Mucosa of descending colon (tissue), 3 donors: Measurements from ENCODE around the gene TSPAN11. TPM values are rescaled to one million over a fixed set of nuclear protein-coding genes. Genes with fewer than 3 reads are reported as not detected.

Source experiments
- ATAC-seq: fragments of 200-7000 bp; cut with Tn5 transposase; one replicate; pipeline ENCODE4 v1.9.1; 2020; ENCODE audit warnings: mild to moderate bottlenecking, moderate library complexity
- DNase-seq, 3 donors: peaks; one replicate each; pipeline ENCODE4 v3.0.0-alpha.2; 2020
- H3K36me3 ChIP-seq: fragments of 200-600 bp; one replicate; pipeline ENCODE4 v1.8.0; 2021; ENCODE audit warnings: low read depth, mild to moderate bottlenecking
- H3K4me1 ChIP-seq: fragments of 200-600 bp; one replicate; pipeline ENCODE4 v1.8.0; 2021; ENCODE audit warnings: low read depth, mild to moderate bottlenecking
- H3K4me3 ChIP-seq: fragments of 200-600 bp; one replicate; pipeline ENCODE4 v1.8.0; 2021; ENCODE audit warnings: mild to moderate bottlenecking
- H3K9me3 ChIP-seq: fragments of 200-600 bp; one replicate; pipeline ENCODE4 v1.8.0; 2021; ENCODE audit warnings: mild to moderate bottlenecking
- intact Hi-C, 2 donors: fragments of 100-400 bp; cut with DNase I in 1 of 2; cut with micrococcal nuclease in 1 of 2; formaldehyde crosslinking; loops; one replicate each; pipeline versions ENCODE4 v1.11.0 to v1.11.1; 2022; cut with DNase I, micrococcal nuclease
- total RNA-seq, 3 donors: library from RNA; stranded (reverse); fragmentation: NEBNext Ultra II Directional in 2 of 3; extraction: Animal tissue kit (Norgen Biotek cat#: 25700) in 2 of 3; gene quantifications; one replicate each; pipeline versions ENCODE4 v1.2.1 to v1.2.4, GENCODE V29; 2021 to 2023
- TF ChIP-seq, protein P1 (sequence below): fragments of 200-600 bp; IDR thresholded peaks from one replicate; pipeline ENCODE4 v1.8.0; 2022; ENCODE audit warnings: antibody characterized with exemption, mild to moderate bottlenecking
- donor health status: DM: no; HTN: no; CAD: no; lungs with moderate emphysema.
- donor health status: DM: no; HTN: no; CAD: no.
- donor health status: DM: no; HTN: yes; CAD: no.

The TSPAN11 gene
- total RNA-seq, 3 donors from 2014 or later = 3.2 to 19.9 (median 4.2) TPM

DNA sequence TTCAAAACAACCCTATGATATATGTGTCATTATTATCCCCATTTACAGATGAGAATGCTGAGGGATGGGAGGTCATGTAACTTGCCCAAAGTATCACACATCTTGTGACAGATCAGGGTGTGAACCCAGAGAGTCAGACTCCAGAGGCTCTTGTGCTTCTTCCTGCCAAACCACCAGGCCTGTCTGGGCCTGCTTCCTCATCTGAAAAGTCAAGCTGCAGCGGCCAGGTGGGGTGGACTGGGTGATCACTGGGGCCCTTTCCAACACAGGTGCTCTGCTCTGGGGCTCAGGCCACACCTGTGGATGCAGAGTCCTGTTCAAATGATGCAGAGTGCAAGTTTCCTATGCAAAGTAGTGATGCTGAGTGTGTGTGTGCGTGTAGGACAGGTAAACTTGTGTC lies 26.7 kb downstream of the TSPAN11 start:
- H3K36me3 ChIP-seq = no peaks in the 10 kb centered on the region
- TF ChIP-seq, protein P1, sequence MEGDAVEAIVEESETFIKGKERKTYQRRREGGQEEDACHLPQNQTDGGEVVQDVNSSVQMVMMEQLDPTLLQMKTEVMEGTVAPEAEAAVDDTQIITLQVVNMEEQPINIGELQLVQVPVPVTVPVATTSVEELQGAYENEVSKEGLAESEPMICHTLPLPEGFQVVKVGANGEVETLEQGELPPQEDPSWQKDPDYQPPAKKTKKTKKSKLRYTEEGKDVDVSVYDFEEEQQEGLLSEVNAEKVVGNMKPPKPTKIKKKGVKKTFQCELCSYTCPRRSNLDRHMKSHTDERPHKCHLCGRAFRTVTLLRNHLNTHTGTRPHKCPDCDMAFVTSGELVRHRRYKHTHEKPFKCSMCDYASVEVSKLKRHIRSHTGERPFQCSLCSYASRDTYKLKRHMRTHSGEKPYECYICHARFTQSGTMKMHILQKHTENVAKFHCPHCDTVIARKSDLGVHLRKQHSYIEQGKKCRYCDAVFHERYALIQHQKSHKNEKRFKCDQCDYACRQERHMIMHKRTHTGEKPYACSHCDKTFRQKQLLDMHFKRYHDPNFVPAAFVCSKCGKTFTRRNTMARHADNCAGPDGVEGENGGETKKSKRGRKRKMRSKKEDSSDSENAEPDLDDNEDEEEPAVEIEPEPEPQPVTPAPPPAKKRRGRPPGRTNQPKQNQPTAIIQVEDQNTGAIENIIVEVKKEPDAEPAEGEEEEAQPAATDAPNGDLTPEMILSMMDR = no peak
- ATAC-seq (no peak), DNase-seq (no peak)
- H3K4me1 ChIP-seq = no peaks in the 10 kb centered on the region
- H3K9me3 ChIP-seq = no peaks in the 10 kb centered on the region
- no peak overlapping the region for H3K4me3 ChIP-seq
- intact Hi-C loops = no loop called here

DNA sequence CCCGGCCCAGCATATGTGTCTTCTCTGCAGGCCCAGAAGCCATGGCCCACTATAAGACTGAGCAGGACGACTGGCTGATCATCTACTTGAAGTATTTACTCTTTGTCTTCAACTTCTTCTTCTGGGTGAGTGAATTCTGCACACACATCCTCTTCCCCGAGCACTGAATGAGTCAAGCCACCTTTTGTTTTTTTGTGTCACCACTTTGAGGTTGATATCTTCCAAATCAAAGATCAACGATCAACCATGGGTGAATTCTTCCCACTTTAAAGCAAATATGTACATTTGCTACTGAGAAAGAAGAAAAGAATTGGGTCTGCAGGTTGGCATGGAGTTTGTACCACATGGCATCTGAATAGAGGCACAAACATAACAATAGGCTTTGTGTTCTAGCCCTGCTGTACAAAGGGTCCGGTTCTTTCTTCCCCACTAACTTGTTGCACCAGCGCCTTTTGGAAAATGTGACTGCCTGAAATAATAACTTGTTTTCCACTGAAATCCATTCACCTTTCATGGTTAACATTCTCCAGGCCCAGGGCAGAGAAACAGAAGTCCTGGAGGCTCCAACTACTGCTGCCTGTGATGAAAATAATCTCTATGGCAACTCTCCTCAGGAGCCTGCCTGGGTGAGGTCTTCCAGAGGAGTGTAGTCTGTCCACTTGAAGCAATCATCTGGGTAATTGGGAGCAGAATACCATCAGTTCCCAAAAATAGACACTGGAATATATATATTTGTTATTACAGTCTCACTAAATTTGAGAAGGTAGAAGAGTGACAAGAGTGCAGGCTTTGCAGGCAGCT lies 27.6 kb downstream of the TSPAN11 start:
- Histone ChIP-seq H3K36me3 (no peaks in the 10 kb centered on the region), H3K4me3 (no peak overlapping the region), H3K9me3 (no peaks in the 10 kb centered on the region), H3K4me1 (no peaks in the 10 kb centered on the region)
- intact Hi-C loops = no loop called here
- TF ChIP-seq, protein P1 = no peak
- DNase-seq (no peak), ATAC-seq (no peak)

DNA sequence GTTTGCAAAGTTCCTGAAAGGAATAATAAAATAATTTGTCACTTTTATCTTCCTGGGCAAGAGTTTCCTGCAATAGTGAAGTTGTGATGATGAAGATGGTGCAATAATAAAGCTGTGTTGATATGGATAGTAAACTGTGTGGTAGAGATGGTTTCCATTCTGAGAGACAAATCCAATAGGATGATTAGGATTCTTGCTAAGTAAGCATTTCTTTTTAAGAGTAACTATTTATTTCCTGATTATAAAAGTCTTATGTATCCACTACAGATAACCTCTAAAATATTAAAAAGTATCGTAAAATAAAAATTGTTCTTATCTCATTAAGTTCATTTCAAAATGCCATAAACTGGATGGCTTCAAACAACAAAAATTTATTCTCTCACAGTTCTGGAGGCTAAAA lies 28.7 kb downstream of the TSPAN11 start:
- DNase-seq = no peak
- Histone ChIP-seq H3K9me3 (no peaks in the 10 kb centered on the region), H3K4me3 (no peak overlapping the region), H3K36me3 (no peaks in the 10 kb centered on the region), H3K4me1 (no peaks in the 10 kb centered on the region)
- TF ChIP-seq, protein P1 = no peak
- no peak for ATAC-seq
- intact Hi-C loops = no loop called here

DNA sequence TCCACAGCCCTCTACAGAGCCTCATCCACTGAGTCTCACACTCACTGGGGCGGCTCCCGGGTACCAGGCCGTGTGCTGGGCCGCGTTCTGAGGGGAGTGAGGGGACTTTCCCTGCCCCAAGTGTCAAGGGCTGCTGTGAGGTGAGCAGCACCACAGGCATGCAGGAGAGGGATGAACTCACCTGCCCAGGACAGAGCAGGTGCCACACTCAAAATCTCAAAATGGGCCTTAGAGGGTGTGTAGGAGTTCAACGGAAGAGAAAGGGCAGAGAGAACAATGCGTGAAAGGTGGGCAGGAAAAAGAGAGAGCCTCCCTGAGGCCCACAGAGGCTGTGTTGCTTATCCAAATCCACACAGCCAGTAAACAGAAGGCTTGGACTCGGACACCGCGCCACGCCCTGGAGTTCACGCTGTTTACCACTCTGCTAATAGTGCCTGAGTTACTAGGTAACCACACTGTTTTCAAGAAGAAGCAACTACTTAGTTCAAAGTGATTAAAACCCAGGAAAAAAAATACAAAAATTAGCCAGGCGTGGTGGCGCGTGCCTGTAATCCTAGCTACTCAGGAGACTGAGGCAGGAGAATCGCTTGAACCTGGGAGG lies 32.7 kb downstream of the TSPAN11 start:
- intact Hi-C loops = no loop called here
- H3K4me1 ChIP-seq = no peaks in the 10 kb centered on the region
- H3K36me3 ChIP-seq = no peaks in the 10 kb centered on the region
- TF ChIP-seq, protein P1 = no peak
- peak; percentile 38 for ATAC-seq
- no peak overlapping the region for H3K4me3 ChIP-seq
- DNase-seq = peak in 1 of 3 donors; percentile 26
- no peaks in the 10 kb centered on the region for H3K9me3 ChIP-seq

DNA sequence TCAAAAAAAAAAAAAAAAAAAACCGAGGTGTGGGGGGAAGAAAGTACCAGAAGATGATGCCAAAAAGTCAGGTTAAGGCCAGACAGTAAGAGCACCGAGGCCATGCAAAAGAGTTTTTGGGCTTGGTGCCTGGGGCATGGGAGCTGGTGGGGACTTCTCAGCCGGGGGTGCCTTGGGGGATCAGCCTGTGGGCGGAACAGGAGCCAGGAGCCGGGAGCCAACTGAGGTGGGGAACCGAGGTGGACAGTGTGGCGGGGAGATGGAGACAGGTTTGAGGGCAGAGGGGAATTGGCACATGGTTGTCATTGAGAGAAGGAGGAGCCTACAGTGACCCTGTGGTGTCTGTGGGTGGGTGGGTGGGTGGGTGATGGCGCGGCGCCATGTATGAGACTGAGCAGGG lies 33.2 kb downstream of the TSPAN11 start:
- no peaks in the 10 kb centered on the region for H3K36me3 ChIP-seq
- DNase-seq (no peak), ATAC-seq (no peak)
- H3K4me3 ChIP-seq = no peak overlapping the region
- TF ChIP-seq, protein P1 = no peak
- intact Hi-C loops = no loop called here
- H3K9me3 ChIP-seq = no peaks in the 10 kb centered on the region
- H3K4me1 ChIP-seq = no peaks in the 10 kb centered on the region
